GM19025 (cell line): ENCODE results near the gene SAP30BP.

Experiments
- ATAC-seq: cut with Tn5 transposase; IDR thresholded peaks from one replicate; pipeline ENCODE4 v1.9.1; 2021; ENCODE audit warnings: mild to moderate bottlenecking, low read depth, moderate library complexity; ENCODE audit not compliant: unreplicated experiment

The SAP30BP gene

DNA sequence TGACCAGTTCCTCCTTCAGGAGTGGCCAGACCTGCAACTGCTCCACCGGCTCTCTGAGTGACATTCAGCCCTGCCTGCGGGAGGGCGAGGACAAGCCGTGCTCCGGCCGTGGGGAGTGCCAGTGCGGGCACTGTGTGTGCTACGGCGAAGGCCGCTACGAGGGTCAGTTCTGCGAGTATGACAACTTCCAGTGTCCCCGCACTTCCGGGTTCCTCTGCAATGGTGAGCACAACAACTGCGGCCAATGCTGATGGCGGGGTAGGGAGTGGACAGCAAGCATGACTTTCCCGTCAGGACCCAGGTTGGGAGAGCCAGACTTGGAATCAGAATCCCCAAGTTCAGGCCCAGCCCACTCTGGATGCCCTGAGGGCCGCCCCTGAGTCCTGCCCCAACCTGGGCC lies 66.3 kb downstream of the SAP30BP start:
- no peak for ATAC-seq

DNA sequence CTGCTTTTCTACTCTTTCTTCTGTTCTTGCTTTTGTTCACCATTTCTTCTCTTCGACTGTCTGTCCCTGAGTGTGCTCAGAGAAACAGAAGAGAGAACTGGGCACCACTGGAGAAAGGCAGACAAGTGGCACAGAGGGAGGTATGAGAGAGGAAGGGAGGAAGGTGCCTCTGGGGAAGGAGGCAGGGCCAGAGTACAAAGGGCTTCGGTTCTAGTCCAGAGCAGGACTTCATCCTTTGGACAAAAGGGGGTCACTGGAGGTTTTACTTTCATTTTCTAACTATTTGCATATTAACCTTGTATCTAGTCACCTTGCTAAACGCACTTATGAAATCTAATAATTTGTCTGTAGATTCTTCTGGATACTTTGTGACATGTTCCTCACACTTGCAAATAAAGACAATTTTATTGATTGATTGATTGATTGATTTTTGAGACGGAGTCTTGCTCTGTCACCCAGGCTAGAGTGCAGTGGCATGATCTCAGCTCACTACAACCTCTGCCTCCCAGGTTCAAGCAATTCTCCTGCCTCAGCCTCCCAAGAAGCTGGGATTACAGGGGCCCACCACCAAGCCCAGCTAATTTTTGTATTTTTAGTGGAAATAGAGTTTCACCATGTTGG lies 67.6 kb downstream of the SAP30BP start:
- no peak for ATAC-seq

DNA sequence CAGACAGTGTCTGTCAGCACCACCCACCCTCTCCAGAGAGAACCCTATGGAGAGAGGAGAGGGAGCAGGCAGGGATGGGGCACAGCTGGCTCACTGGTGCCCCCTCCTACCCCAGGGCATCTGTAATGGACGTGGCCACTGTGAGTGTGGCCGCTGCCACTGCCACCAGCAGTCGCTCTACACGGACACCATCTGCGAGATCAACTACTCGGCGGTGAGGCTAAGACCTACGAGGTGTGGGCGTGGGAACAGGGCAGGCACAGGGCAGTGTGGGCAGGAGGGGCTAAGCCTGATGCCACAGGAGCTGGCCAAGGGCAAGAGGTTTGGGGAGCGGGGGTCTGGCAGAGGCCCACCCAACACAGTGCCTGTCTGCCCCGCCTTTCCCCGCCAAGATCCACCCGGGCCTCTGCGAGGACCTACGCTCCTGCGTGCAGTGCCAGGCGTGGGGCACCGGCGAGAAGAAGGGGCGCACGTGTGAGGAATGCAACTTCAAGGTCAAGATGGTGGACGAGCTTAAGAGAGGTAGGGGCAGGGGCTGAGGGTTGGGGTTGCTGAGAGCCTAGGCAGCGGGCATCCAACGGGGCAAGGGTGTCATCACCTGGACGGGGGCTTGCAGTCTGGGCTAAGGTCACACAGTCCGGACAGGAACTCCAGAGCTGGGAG lies 69.2 kb downstream of the SAP30BP start:
- no peak for ATAC-seq

DNA sequence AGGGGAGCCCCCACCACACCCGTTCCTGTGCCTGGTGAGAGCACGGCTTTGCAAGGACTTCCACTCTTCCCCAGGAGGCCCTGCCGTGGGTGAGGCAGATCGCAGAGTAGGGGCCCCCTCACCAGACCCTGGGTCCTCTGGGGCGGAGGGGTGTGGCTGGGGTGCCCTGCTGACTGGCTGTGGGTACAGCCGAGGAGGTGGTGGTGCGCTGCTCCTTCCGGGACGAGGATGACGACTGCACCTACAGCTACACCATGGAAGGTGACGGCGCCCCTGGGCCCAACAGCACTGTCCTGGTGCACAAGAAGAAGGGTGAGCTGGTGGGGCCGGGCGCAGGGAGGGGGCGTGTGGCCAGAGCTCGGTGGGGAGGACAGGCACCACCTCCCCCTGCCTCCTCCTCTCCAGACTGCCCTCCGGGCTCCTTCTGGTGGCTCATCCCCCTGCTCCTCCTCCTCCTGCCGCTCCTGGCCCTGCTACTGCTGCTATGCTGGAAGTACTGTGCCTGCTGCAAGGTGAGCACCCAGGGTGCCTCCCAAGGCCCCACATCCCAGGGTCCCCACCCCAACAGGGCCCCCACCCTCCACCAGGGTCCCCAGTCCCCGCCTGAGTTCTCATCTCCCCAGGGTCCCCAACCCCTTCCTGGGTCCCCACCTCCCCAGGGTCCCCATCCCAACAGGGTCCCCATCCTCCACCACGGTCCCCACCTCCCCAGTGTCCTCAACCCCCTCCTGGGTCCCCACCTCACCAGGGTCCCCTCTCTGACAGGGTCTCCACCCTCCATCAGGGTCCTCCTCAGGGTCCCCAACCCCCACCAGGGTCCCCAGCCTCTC lies 70.2 kb downstream of the SAP30BP start:
- no peak for ATAC-seq

DNA sequence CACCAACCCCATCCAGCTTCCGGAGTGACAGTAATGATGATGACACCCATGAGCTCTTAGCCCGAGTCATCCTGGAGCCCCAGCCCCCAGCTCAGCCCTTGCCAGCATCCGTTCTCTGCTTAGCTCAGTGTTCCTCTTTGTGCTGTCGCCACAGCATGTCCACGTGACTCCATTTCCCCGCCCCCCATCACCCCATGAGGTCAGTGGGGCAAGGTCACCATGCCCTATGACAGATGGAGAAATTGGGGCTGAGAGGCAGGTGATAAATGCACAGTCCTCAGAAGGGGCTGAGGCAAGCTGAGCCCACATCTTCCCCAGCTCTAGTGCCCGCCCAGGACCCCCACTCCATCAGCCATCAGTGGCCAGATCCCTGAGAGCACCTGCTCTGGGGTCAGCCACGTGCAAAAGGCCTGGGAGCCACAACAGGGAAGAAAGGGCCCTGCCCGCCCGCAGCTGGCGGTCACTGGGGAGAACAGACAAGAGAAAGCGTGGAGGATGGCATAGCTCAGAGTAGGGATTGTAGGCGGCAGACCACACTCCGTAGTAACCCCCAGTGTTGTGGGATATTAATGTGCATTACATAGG lies 71.2 kb downstream of the SAP30BP start:
- no peak for ATAC-seq

DNA sequence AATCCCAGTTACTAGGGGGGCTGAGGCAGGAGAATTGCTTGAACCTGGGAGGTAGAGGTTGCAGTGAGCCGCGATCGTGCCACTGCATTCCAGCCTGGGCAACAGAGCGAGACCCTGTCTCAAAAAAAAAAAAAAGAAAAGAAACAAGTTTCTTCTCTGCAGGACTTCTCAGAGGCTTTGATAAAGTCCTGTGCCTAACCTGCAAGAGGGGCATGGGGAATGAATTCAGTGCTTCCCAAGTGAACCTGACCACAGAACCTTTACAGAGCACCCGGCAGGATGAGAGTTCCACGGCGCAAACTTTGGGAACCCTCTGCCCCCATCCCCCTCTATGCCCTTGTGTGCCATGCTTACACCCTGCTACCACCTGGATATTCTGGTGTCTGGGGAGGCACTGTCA lies 72.0 kb downstream of the SAP30BP start:
- no peak for ATAC-seq

DNA sequence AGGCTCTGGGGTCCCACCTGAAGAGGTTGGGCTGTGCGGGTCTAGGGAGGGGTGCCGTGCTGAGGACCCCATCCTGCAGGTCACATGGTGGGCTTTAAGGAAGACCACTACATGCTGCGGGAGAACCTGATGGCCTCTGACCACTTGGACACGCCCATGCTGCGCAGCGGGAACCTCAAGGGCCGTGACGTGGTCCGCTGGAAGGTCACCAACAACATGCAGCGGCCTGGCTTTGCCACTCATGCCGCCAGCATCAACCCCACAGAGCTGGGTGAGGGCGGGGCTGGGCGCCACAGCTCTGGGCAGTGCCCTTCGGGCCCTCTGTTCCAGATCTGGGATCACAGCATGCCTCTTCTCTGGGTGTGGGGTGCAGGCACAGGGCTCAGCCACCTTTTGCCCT lies 72.7 kb downstream of the SAP30BP start:
- no peak for ATAC-seq

DNA sequence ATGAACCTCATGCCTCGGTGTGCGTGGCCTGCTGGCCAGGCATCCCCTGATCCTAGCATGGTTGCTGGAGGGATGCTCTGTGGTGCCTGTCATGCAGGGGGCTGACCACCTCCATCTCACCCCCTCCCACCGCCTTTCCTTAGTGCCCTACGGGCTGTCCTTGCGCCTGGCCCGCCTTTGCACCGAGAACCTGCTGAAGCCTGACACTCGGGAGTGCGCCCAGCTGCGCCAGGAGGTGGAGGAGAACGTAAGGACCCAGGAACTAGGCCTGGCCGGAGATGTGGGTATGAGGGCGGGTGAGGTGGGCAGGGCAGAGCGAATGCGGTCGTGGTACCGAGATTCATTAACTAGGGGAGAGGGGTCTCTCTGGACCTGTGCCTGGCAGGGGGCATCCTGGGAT lies 73.1 kb downstream of the SAP30BP start:
- no peak for ATAC-seq

DNA sequence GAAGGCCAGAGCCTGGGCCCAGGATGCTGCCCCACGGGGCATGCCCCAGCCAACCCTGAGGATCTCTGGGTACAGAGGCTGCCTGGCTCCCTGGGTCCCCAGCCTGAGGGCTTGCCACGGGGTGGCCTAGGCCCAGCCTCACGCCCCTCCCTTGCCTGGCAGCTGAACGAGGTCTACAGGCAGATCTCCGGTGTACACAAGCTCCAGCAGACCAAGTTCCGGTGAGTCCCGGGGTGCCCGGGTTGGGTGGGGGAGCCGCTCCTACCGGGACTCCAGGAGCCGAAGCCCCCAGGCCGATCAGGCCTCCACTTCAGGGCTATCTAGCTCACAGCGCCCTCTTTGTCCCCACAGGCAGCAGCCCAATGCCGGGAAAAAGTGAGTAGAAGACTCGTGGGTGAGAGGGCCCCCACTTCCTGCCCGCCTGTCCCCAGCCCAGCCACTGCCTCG lies 73.5 kb downstream of the SAP30BP start:
- ATAC-seq: no peak

DNA sequence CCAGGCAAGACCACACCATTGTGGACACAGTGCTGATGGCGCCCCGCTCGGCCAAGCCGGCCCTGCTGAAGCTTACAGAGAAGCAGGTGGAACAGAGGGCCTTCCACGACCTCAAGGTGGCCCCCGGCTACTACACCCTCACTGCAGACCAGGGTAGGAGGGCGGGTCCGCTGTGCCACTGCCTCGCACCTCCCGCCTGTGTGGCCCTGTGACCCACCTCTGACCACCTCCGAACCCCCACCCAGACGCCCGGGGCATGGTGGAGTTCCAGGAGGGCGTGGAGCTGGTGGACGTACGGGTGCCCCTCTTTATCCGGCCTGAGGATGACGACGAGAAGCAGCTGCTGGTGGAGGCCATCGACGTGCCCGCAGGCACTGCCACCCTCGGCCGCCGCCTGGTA lies 75.2 kb downstream of the SAP30BP start:
- no peak for ATAC-seq

DNA sequence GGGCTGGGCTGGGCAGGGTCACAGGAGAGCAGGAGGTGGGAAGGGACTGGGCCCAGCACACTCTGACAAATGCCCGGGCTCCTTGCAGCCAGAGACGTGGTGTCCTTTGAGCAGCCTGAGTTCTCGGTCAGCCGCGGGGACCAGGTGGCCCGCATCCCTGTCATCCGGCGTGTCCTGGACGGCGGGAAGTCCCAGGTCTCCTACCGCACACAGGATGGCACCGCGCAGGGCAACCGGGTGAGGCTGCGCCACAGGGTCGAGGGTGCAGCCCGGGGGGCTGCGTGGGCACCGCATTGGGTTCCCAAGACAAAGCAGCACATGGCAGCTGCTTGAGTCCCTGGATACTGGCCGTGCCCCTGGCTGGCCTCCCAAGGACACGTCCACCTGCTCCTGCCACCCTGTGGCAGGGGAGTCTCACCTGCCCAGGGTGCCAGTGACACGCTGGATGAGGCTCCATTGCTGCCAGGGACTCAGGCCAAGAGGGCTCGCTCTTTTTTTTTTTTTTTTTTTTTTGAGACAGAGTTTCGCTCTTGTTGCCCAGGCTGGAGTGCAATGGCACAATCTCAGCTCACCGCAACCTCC lies 76.6 kb downstream of the SAP30BP start:
- no peak for ATAC-seq

DNA sequence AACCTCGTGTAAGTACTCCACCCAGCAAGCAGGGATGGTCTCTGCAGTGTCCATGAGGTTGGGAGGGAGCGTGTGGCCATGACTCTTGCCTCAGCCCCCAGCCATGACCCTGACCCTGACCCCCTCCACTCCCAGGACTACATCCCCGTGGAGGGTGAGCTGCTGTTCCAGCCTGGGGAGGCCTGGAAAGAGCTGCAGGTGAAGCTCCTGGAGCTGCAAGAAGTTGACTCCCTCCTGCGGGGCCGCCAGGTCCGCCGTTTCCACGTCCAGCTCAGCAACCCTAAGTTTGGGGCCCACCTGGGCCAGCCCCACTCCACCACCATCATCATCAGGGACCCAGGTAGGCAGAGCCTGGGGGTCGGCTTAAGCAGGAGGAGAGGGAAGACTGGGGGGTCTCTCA lies 81.6 kb downstream of the SAP30BP start:
- ATAC-seq: no peak

DNA sequence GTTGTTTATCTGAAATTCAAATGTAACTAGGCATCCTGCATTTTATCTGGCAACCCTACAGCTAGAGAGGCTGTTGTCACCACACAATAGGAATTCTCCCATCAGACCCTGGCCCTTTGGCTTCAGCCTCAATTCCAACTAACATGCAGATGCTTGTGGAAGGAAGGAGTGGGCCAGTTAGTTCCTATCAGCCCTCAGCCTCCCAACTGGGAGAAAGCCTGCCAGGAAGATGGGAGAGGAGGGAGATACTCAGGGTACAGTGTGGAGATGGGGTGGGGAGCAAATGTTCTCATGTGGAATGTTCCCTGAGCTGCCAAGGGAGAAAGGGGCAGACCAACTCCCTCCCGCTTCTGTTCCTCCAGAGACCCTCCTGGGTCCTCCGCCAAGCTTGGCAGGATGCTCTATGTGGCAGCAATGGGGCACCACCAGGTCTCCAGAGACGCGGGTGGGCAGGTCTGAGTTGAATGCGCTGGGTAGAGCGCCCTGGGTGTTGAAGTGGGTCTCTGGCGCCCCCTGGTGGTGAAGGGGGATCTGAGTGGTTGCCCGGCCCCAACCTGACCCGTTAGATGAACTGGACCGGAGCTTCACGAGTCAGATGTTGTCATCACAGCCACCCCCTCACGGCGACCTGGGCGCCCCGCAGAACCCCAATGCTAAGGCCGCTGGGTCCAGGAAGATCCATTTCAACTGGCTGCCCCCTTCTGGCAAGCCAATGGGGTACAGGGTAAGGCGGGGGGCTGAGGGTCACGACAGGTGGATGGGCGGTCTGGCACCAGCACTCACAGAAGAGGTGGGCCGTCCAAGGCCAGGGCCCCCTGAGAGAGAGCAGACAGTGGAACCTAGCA lies 82.6 kb downstream of the SAP30BP start:
- no peak for ATAC-seq

DNA sequence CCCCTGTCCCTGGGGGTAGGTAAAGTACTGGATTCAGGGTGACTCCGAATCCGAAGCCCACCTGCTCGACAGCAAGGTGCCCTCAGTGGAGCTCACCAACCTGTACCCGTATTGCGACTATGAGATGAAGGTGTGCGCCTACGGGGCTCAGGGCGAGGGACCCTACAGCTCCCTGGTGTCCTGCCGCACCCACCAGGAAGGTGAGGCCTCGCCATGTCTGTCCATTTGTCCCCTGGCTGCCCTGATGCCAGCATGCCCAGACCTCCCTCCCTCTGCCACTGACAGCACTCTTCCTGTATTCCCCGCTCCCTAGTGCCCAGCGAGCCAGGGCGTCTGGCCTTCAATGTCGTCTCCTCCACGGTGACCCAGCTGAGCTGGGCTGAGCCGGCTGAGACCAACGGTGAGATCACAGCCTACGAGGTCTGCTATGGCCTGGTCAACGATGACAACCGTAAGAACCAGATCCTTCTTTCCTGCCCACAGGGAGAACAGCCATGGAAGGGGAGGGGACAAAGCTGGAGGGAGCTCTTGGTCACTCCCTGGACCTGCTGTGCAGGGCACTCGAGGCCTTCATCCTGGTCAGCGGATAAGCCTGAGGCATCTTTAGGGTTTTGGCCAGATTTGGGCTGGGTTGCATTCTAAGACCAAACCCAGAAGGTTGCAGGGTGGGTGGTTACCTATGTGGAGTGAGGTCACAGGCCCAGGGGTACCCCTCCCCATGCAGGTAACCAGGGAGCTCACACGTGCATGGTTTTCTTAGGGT lies 83.7 kb downstream of the SAP30BP start:
- ATAC-seq: no peak

DNA sequence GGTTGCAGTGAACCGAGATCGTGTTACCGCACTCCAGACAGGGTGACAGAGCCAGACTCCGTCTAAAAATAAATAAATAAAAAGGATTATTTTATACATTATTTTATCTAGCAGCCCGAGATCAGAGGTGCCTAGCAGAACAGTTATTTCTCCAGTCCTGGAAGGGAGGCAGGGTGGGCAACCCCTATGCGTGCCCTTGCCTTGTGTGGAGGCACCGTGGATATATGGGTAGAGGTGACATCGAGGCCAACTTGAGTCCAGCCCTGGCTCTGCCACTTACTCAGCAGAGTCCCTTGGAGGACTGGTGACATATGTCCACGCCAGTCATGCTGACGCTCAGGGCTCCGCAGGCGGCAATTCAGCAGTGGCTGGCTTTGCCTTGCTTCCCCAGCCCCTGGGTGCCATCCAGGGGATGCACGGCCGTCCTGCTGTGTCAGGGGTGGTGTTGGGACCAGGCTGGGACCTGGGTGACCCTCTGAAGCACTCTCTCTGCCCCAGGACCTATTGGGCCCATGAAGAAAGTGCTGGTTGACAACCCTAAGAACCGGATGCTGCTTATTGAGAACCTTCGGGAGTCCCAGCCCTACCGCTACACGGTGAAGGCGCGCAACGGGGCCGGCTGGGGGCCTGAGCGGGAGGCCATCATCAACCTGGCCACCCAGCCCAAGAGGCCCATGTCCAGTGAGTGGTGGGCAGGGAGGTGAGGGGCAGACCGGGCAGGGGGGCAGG lies 84.7 kb downstream of the SAP30BP start:
- no peak for ATAC-seq

DNA sequence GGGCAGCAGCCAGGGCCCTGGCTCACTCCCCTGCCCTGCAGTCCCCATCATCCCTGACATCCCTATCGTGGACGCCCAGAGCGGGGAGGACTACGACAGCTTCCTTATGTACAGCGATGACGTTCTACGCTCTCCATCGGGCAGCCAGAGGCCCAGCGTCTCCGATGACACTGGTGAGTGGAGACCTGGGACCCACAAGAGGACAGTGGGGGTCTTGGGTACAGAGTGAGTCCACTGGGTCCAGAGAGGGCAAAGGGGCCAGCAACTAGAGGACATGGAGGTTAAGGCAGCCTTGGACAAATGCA lies 85.2 kb downstream of the SAP30BP start:
- ATAC-seq: no peak

DNA sequence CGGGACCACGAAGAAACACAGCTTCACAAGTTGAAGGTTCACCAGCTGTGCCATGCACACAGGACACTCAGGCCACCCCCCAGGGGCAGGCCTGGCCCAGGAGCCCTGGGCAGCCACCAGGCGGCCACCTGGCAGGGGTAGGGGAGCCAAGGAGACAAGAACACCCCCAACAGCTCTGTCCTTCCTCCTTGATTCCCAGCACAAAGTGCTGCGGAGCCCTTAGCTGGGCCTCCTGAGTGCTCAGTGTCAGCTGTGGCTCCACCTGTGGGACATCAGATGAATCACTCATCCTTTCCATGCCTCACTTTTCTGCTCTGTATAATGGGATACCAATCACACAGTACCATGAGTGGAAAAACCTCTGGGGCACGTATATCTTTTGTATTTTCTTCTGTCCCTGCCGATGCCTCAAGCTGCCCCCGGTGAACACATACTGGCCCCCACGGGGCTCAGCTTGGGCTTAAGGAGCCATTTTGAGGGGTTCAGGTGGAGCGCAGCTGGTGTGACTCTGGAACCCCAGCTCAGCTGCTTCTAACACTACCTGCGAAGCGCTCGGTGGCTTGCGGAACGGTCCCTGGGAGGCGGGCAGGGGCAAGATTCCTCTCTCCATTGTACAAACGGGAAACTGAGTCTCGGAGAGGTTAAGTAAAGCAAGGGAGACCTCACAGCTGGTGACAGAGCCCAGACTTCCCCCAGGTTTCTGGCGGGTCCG lies 85.8 kb downstream of the SAP30BP start:
- no peak for ATAC-seq
